DND-41 (cell line): Measurements from ENCODE around the gene ARHGDIA.

ENCODE experiments used
- ATAC-seq: fragments of 200-7000 bp; cut with Tn5 transposase; 3 replicates; pipeline ENCODE4 v1.9.1; 2021; ENCODE audit warnings: low read depth; ENCODE audit not compliant: insufficient read depth
- DNase-seq: peaks from one replicate; pipeline ENCODE4 v3.0.0-alpha.2; 2020
- H2AFZ ChIP-seq: 2 replicates; pipeline ENCODE4 v1.6.0; 2012; ENCODE audit warnings: low read depth, low read length
- H3K27ac ChIP-seq: 2 replicates; pipeline ENCODE4 v1.5.1; 2012; ENCODE audit warnings: low read length, inconsistent platforms
- H3K27me3 ChIP-seq: fragments of 200-600 bp; sonication (generic); 2 replicates; pipeline ENCODE4 v1.6.0; 2012; ENCODE audit warnings: low read length, mild to moderate bottlenecking, inconsistent platforms; ENCODE audit not compliant: insufficient read depth, poor library complexity
- H3K36me3 ChIP-seq: 2 replicates; pipeline ENCODE4 v1.5.1; 2012; ENCODE audit warnings: low read length, inconsistent platforms; ENCODE audit not compliant: insufficient read depth
- H3K4me1 ChIP-seq: 2 replicates; pipeline ENCODE4 v1.5.1; 2012; ENCODE audit warnings: mild to moderate bottlenecking, low read length; ENCODE audit not compliant: insufficient read depth
- H3K4me2 ChIP-seq: 2 replicates; pipeline ENCODE4 v1.6.0; 2012; ENCODE audit warnings: mild to moderate bottlenecking, moderate library complexity, low read length, inconsistent platforms; ENCODE audit not compliant: insufficient read depth
- H3K4me3 ChIP-seq, 2 experiments: fragments of 200-600 bp in 1 of 2; shearing (Covaris generic) in 1 of 2; 2 replicates each; pipeline ENCODE4 v1.5.1; 2012 to 2016; ENCODE audit warnings: inconsistent platforms in 2 of 2, low read length in 2 of 2, mild to moderate bottlenecking in 2 of 2, low read depth in 1 of 2, moderate library complexity in 1 of 2
- H3K79me2 ChIP-seq: 2 replicates; pipeline ENCODE4 v1.6.0; 2012; ENCODE audit warnings: low read length, inconsistent platforms; ENCODE audit not compliant: insufficient read depth
- H3K9ac ChIP-seq: 2 replicates; pipeline ENCODE4 v1.6.0; 2012; ENCODE audit warnings: low read depth, mild to moderate bottlenecking, inconsistent platforms, low read length, moderate library complexity
- H3K9me3 ChIP-seq: 2 replicates; pipeline ENCODE4 v1.5.1; 2012; ENCODE audit warnings: low read length, moderate library complexity, mild to moderate bottlenecking, inconsistent platforms; ENCODE audit not compliant: insufficient read depth, severe bottlenecking
- H4K20me1 ChIP-seq: 2 replicates; pipeline ENCODE4 v1.6.0; 2012; ENCODE audit warnings: low read length; ENCODE audit not compliant: insufficient read depth
- CTCF ChIP-seq: IDR thresholded peaks from 2 replicates; pipeline ENCODE4 v1.5.1; 2012; ENCODE audit warnings: borderline replicate concordance, low read length, moderate library complexity, mild to moderate bottlenecking; ENCODE audit not compliant: poor library complexity, severe bottlenecking; ENCODE audit errors: extremely low read depth
- EZH2 ChIP-seq: IDR thresholded peaks from 3 replicates; pipeline ENCODE4 v1.6.1; 2012; ENCODE audit warnings: borderline replicate concordance, low read depth, mild to moderate bottlenecking, moderate library complexity, low read length, inconsistent platforms; ENCODE audit not compliant: severe bottlenecking

ARHGDIA gene

GRCh38 chr17:81821147-81821546 lies 50.0 kb downstream of the ARHGDIA start:
- no peak overlapping the region for H2AFZ ChIP-seq
- H3K27me3 ChIP-seq, result no peaks in the 10 kb centered on the region
- no peak overlapping the region; the same call in 1 of the 2 replicates for H3K9ac ChIP-seq
- peaks cover 13% of the 10 kb centered on the region for H4K20me1 ChIP-seq
- no peaks in the 10 kb centered on the region for H3K9me3 ChIP-seq
- H3K4me1 ChIP-seq, result peaks cover 20% of the 10 kb centered on the region
- no peak overlapping the region for H3K4me3 ChIP-seq
- peak overlapping the region; percentile 54; the same call in 1 of the 2 replicates for H3K27ac ChIP-seq
- TF ChIP-seq EZH2, result no peak
- TF ChIP-seq CTCF, result no peak
- peaks cover 8% of the 10 kb centered on the region for H3K79me2 ChIP-seq
- H3K4me2 ChIP-seq, result no peak overlapping the region
- H3K36me3 ChIP-seq, result peaks cover 20% of the 10 kb centered on the region
- ATAC-seq (no peak), DNase-seq (no peak)

DNA sequence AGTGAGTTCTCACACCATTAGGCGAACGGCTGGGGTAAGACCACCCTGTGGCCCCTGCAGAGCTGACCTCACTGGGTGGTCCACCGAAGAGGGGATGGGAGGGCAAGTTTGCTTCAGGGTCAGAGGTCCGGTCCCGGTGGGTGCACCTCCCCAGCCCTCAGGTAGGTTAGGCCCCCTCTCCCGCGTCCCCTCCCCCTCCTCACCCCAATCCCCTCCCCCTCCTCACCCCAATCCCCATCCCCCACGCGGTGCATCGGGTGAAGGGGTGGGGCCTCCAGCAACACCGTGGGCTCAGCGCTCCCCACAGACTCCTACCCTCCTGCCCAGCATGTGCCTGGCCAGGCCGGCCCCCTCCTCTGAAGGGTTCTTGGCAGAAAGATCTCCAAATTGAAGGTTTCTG lies 51.4 kb downstream of the ARHGDIA start:
- DNase-seq, result no peak
- no peak overlapping the region for H2AFZ ChIP-seq
- H4K20me1 ChIP-seq, result no peaks in the 10 kb centered on the region; the same call in none of the 2 replicates
- ATAC-seq, result no peak
- no peak overlapping the region for H3K4me3 ChIP-seq
- H3K4me1 ChIP-seq, result peaks cover 20% of the 10 kb centered on the region
- no peaks in the 10 kb centered on the region for H3K9me3 ChIP-seq
- H3K27ac ChIP-seq, result no peak overlapping the region
- H3K4me2 ChIP-seq, result no peak overlapping the region
- H3K27me3 ChIP-seq, result no peaks in the 10 kb centered on the region
- H3K79me2 ChIP-seq, result no peaks in the 10 kb centered on the region
- H3K9ac ChIP-seq, result no peak overlapping the region
- H3K36me3 ChIP-seq, result peaks cover 20% of the 10 kb centered on the region
- TF ChIP-seq CTCF, result no peak
- no peak for TF ChIP-seq EZH2

- DNase-seq (no peak), ATAC-seq (no peak)
- Histone ChIP-seq H3K4me1 (peaks cover 18% of the 10 kb centered on the region), H3K79me2 (no peaks in the 10 kb centered on the region), H3K27ac (no peak overlapping the region), H3K4me3 (no peak overlapping the region), H3K36me3 (peaks cover 6% of the 10 kb centered on the region), H2AFZ (no peak overlapping the region), H4K20me1 (no peaks in the 10 kb centered on the region; the same call in 1 of the 2 replicates), H3K9me3 (no peaks in the 10 kb centered on the region), H3K4me2 (no peak overlapping the region), H3K27me3 (no peaks in the 10 kb centered on the region), H3K9ac (no peak overlapping the region)
- TF ChIP-seq EZH2, result no peak
- no peak for TF ChIP-seq CTCF
Observed at GRCh38 chr17:81817758-81818147, 53.4 kb downstream of the ARHGDIA start.
